Rectal smooth muscle tissue (tissue), 1 donor: Measurements from ENCODE around the gene CFDP1.
A peak's percentile ranks its signal among the peaks of the same experiment; 100 is the strongest.

Experiments
- H3K27ac ChIP-seq: one replicate; pipeline ENCODE4 v1.7.0; 2013; ENCODE audit warnings: low read depth, low read length, inconsistent platforms
- H3K27me3 ChIP-seq: one replicate; pipeline ENCODE4 v1.7.0; 2013; ENCODE audit warnings: low read length; ENCODE audit not compliant: control insufficient read depth, insufficient read depth
- H3K36me3 ChIP-seq: one replicate; pipeline ENCODE4 v1.7.0; 2013; ENCODE audit warnings: low read length; ENCODE audit not compliant: control insufficient read depth, insufficient read depth
- H3K4me1 ChIP-seq: one replicate; pipeline ENCODE4 v1.7.0; 2013; ENCODE audit warnings: low read length; ENCODE audit not compliant: control insufficient read depth, insufficient read depth
- H3K4me3 ChIP-seq: one replicate; pipeline ENCODE4 v1.7.0; 2013; ENCODE audit warnings: low read length
- H3K9ac ChIP-seq: one replicate; pipeline ENCODE4 v1.7.0; 2013; ENCODE audit warnings: low read length

The CFDP1 gene

DNA sequence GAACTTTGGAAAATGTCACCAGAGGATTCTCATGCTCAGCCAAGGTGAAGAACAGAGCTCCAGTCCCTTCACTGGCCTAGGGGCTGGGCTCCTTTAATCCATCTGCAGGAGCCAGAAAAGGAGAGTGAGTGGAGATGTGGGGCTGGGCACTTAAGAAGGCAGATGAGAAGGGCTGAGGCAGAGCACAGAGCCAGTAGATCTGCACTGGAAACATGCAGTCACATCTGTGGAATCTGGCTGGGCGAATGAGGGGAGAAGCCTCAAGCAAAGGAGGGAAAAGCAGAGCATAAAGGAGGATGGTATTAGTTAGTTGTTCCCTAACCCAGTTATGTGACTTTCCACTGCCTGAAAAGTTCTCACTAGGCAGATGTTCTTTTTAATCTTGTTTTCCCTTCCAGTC is 131.5 kb downstream of the CFDP1 start:
- H3K4me1 ChIP-seq: peaks cover 17% of the 10 kb centered on the region
- H3K36me3 ChIP-seq: peaks cover 5% of the 10 kb centered on the region
- H3K9ac ChIP-seq: no peak overlapping the region
- H3K27me3 ChIP-seq: no peaks in the 10 kb centered on the region
- H3K27ac ChIP-seq: no peak overlapping the region
- no peak overlapping the region for H3K4me3 ChIP-seq

DNA sequence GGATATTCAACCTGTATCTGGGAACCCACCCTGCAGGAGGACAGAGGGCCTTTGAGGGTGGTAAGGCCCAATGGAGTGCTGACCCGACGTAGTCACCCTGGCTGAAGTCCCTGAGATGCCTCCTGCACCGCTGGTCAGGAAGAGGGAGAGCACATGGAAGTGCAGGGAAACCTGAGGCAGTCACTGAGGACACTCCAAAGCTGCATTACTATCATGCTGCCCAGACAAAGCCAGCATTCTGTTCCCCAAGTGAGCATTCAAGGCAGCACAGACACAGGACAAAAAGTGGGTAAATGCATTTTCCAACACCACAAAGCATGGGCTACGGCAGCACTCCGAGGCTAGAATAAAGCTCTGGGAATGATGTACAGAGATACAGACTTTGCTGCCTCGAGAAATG is 135.0 kb downstream of the CFDP1 start:
- no peaks in the 10 kb centered on the region for H3K27me3 ChIP-seq
- peaks cover 6% of the 10 kb centered on the region for H3K36me3 ChIP-seq
- peaks cover 2% of the 10 kb centered on the region for H3K4me1 ChIP-seq
- H3K9ac ChIP-seq: no peak overlapping the region
- H3K27ac ChIP-seq: no peak overlapping the region
- no peak overlapping the region for H3K4me3 ChIP-seq

- Histone ChIP-seq H3K9ac (no peak overlapping the region), H3K4me3 (no peak overlapping the region), H3K4me1 (peaks cover 4% of the 10 kb centered on the region), H3K27ac (no peak overlapping the region), H3K27me3 (no peaks in the 10 kb centered on the region), H3K36me3 (peaks cover 12% of the 10 kb centered on the region)
These were observed 136.7 kb downstream of the CFDP1 start for GRCh38 chr16:75296606-75297005.

GRCh38 chr16:75294773-75295459 is 138.4 kb downstream of the CFDP1 start:
- Histone ChIP-seq H3K27ac (no peak overlapping the region), H3K36me3 (peaks cover 12% of the 10 kb centered on the region)

GRCh38 chr16:75293772-75294171 is 139.5 kb downstream of the CFDP1 start:
- H3K27ac ChIP-seq: no peak overlapping the region
- no peaks in the 10 kb centered on the region for H3K27me3 ChIP-seq
- no peak overlapping the region for H3K4me3 ChIP-seq
- H3K9ac ChIP-seq: no peak overlapping the region
- H3K36me3 ChIP-seq: peaks cover 9% of the 10 kb centered on the region
- H3K4me1 ChIP-seq: peaks cover 4% of the 10 kb centered on the region

More at GRCh38 chr16:75294773-75295459, 138.4 kb downstream of the CFDP1 start:
- peaks cover 4% of the 10 kb centered on the region for H3K4me1 ChIP-seq
- no peak overlapping the region for H3K4me3 ChIP-seq
- no peaks in the 10 kb centered on the region for H3K27me3 ChIP-seq
- no peak overlapping the region for H3K9ac ChIP-seq

- Histone ChIP-seq H3K4me1 (peaks cover 4% of the 10 kb centered on the region), H3K4me3 (no peak overlapping the region), H3K27ac (peak overlapping the region; percentile 10), H3K27me3 (no peaks in the 10 kb centered on the region), H3K9ac (no peak overlapping the region), H3K36me3 (peaks cover 9% of the 10 kb centered on the region)
These were observed 140.1 kb downstream of the CFDP1 start for GRCh38 chr16:75293173-75293572.

GRCh38 chr16:75292691-75293090 is 140.6 kb downstream of the CFDP1 start:
- H3K27me3 ChIP-seq: no peaks in the 10 kb centered on the region
- no peak overlapping the region for H3K4me3 ChIP-seq
- H3K36me3 ChIP-seq: peaks cover 9% of the 10 kb centered on the region
- no peak overlapping the region for H3K9ac ChIP-seq
- peaks cover 4% of the 10 kb centered on the region for H3K4me1 ChIP-seq
- H3K27ac ChIP-seq: no peak overlapping the region

DNA sequence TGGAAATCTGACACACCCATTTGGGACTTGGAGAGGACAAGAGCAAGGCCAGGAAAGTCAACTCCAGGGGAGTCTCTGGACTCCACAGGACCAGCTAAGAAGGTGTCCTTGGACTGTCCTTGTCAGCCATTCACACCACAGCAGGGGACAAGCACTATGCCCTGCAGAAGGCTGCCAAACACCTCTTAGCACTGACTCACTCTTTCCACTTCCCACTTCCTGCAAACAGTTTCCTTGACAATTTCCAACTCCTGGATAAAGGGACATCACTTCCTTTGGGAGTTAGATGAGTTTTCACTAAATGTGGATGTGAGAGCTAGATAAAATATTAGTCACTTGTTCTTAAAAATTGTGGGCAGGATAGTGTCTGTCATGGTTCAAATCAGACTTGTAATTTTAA is 144.1 kb downstream of the CFDP1 start:
- peaks cover 6% of the 10 kb centered on the region for H3K36me3 ChIP-seq

GRCh38 chr16:75288596-75289120 is 144.6 kb downstream of the CFDP1 start:
- peaks cover 4% of the 10 kb centered on the region for H3K4me1 ChIP-seq
- H3K9ac ChIP-seq: no peak overlapping the region
- H3K4me3 ChIP-seq: no peak overlapping the region
- H3K27me3 ChIP-seq: no peaks in the 10 kb centered on the region
- H3K27ac ChIP-seq: no peak overlapping the region
- peaks cover 6% of the 10 kb centered on the region for H3K36me3 ChIP-seq

More for the DNA sequence above, 144.1 kb downstream of the CFDP1 start:
- Histone ChIP-seq H3K9ac (no peak overlapping the region), H3K27ac (no peak overlapping the region), H3K4me1 (peaks cover 4% of the 10 kb centered on the region), H3K27me3 (no peaks in the 10 kb centered on the region), H3K4me3 (no peak overlapping the region)

GRCh38 chr16:75288181-75288580 is 145.1 kb downstream of the CFDP1 start:
- H3K27ac ChIP-seq: no peak overlapping the region

GRCh38 chr16:75287708-75288107 is 145.6 kb downstream of the CFDP1 start:
- Histone ChIP-seq H3K4me3 (no peak overlapping the region), H3K36me3 (peaks cover 4% of the 10 kb centered on the region), H3K27me3 (no peaks in the 10 kb centered on the region), H3K27ac (no peak overlapping the region), H3K9ac (no peak overlapping the region), H3K4me1 (no peaks in the 10 kb centered on the region)

More at GRCh38 chr16:75288181-75288580, 145.1 kb downstream of the CFDP1 start:
- H3K4me3 ChIP-seq: no peak overlapping the region
- peaks cover 6% of the 10 kb centered on the region for H3K36me3 ChIP-seq
- H3K9ac ChIP-seq: no peak overlapping the region
- H3K4me1 ChIP-seq: peaks cover under 1% of the 10 kb centered on the region
- no peaks in the 10 kb centered on the region for H3K27me3 ChIP-seq

DNA sequence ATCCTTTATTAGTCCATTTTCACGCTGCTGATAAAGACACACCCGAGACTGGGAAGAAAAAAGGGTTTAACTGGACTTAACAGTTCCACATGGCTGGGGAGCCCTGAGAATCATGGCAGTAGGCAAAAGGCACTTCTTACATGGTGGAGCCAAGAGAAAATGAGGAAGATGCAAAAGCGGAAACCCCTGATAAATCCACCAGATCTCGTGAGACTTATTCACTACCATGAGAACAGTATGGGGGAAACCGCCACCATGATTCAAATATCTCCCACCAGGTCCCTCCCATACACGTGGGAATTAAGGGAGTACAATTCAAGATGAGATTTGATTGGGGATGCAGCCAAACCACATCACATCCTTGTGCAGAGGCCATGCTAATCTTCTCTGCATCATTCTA is 146.9 kb downstream of the CFDP1 start:
- H3K4me3 ChIP-seq: no peak overlapping the region
- H3K9ac ChIP-seq: no peak overlapping the region
- no peaks in the 10 kb centered on the region for H3K36me3 ChIP-seq
- no peaks in the 10 kb centered on the region for H3K27me3 ChIP-seq
- no peak overlapping the region for H3K27ac ChIP-seq
- H3K4me1 ChIP-seq: no peaks in the 10 kb centered on the region
